Trophoblast cell (in vitro differentiated cells and primary cell): ENCODE results near the gene CSMD2.

Experiments
- DNase-seq, 2 donors: peaks; one replicate each; pipeline ENCODE4 v3.0.0-alpha.2; 2016
- H2AFZ ChIP-seq: 2 replicates; pipeline ENCODE4 v1.6.1; 2013; ENCODE audit warnings: low read length, moderate library complexity, mild to moderate bottlenecking; ENCODE audit not compliant: insufficient read depth, poor library complexity
- H2AK5ac ChIP-seq: 2 replicates; pipeline ENCODE4 v1.6.1; 2013; ENCODE audit warnings: mild to moderate bottlenecking, low read length
- H2BK120ac ChIP-seq: 2 replicates; pipeline ENCODE4 v1.6.1; 2013; ENCODE audit warnings: low read length, mild to moderate bottlenecking, moderate library complexity; ENCODE audit not compliant: insufficient read depth, poor library complexity
- H2BK12ac ChIP-seq: 2 replicates; pipeline ENCODE4 v1.6.1; 2013; ENCODE audit warnings: mild to moderate bottlenecking, low read length, moderate library complexity
- H2BK5ac ChIP-seq: 2 replicates; pipeline ENCODE4 v1.6.1; 2013; ENCODE audit warnings: low read length, low read depth, moderate library complexity, mild to moderate bottlenecking; ENCODE audit not compliant: poor library complexity
- H3K14ac ChIP-seq: 2 replicates; pipeline ENCODE4 v1.6.1; 2013; ENCODE audit warnings: mild to moderate bottlenecking, low read length
- H3K18ac ChIP-seq: 2 replicates; pipeline ENCODE4 v1.6.1; 2013; ENCODE audit warnings: mild to moderate bottlenecking, low read length
- H3K23ac ChIP-seq: 2 replicates; pipeline ENCODE4 v1.6.1; 2013; ENCODE audit warnings: low read length
- H3K27ac ChIP-seq: 2 replicates; pipeline ENCODE4 v1.5.1; 2013; ENCODE audit warnings: low read depth, mild to moderate bottlenecking, inconsistent platforms, low read length, moderate library complexity
- H3K27me3 ChIP-seq: 2 replicates; pipeline ENCODE4 v1.6.1; 2013; ENCODE audit warnings: inconsistent platforms, mild to moderate bottlenecking, low read length, moderate library complexity; ENCODE audit not compliant: insufficient read depth
- H3K36me3 ChIP-seq, 2 experiments: 1 replicate in 1 of 2; 2 replicates in 1 of 2; pipeline ENCODE4 v1.6.1; 2013; ENCODE audit warnings: low read length in 2 of 2, mild to moderate bottlenecking in 2 of 2, moderate library complexity in 1 of 2; ENCODE audit not compliant: insufficient read depth in 2 of 2, control insufficient read depth in 1 of 2
- H3K4ac ChIP-seq: 2 replicates; pipeline ENCODE4 v1.6.1; 2013; ENCODE audit warnings: low read depth, mild to moderate bottlenecking, low read length, moderate library complexity
- H3K4me1 ChIP-seq, 2 experiments: 1 replicate in 1 of 2; 2 replicates in 1 of 2; pipeline ENCODE4 v1.6.1; 2013; ENCODE audit warnings: low read length in 2 of 2, mild to moderate bottlenecking in 2 of 2, moderate library complexity in 1 of 2; ENCODE audit not compliant: insufficient read depth in 2 of 2, control insufficient read depth in 1 of 2
- H3K4me2 ChIP-seq: 2 replicates; pipeline ENCODE4 v1.6.1; 2013; ENCODE audit warnings: inconsistent platforms, mild to moderate bottlenecking, low read length, moderate library complexity
- H3K4me3 ChIP-seq: 2 replicates; pipeline ENCODE4 v1.5.1; 2013; ENCODE audit warnings: mild to moderate bottlenecking, low read depth, low read length, inconsistent platforms
- H3K79me1 ChIP-seq: one replicate; pipeline ENCODE4 v1.6.1; 2013; ENCODE audit warnings: low read length
- H3K79me2 ChIP-seq: 2 replicates; pipeline ENCODE4 v1.6.1; 2013; ENCODE audit warnings: low read length, mild to moderate bottlenecking; ENCODE audit not compliant: control insufficient read depth, insufficient read depth, poor library complexity
- H3K9ac ChIP-seq: 2 replicates; pipeline ENCODE4 v1.6.1; 2013; ENCODE audit warnings: mild to moderate bottlenecking, low read length
- H3K9me3 ChIP-seq: 2 replicates; pipeline ENCODE4 v1.6.1; 2013; ENCODE audit warnings: low read depth, mild to moderate bottlenecking, control low read depth, inconsistent platforms, low read length; ENCODE audit not compliant: insufficient read depth
- H4K12ac ChIP-seq: 2 replicates; pipeline ENCODE4 v1.6.1; 2013; ENCODE audit warnings: low read depth, mild to moderate bottlenecking, low read length, moderate library complexity
- H4K8ac ChIP-seq: 2 replicates; pipeline ENCODE4 v1.6.1; 2013; ENCODE audit warnings: low read depth, mild to moderate bottlenecking, low read length, moderate library complexity
- H4K91ac ChIP-seq: one replicate; pipeline ENCODE4 v1.6.1; 2013; ENCODE audit warnings: low read depth, mild to moderate bottlenecking, low read length, moderate library complexity
- WGBS: extraction: QIAGEN DNeasy Blood & Tissue Kit; methylation state at CpG from one replicate; pipeline ENCODE4 v1.1.7; 2013; ENCODE audit warnings: missing lambda C conversion rate; ENCODE audit not compliant: insufficient read length, insufficient coverage; ENCODE audit errors: extremely low coverage; 5-methylcytosine and 5-hydroxymethylcytosine counted together

CSMD2 gene

GRCh38 chr1:34175744-34176143 lies 10.7 kb upstream of the CSMD2 start:
- Histone ChIP-seq H3K14ac (no peak overlapping the region), H4K12ac (no peak overlapping the region), H2BK5ac (no peak overlapping the region), H3K18ac (no peak overlapping the region), H3K23ac (no peak overlapping the region), H3K4me1 (no peaks in the 10 kb centered on the region), H4K91ac (no peak overlapping the region), H3K79me1 (no peaks in the 10 kb centered on the region), H3K9me3 (no peaks in the 10 kb centered on the region), H3K4me2 (no peak overlapping the region), H4K8ac (no peak overlapping the region), H2BK120ac (no peak overlapping the region), H3K36me3 (no peaks in the 10 kb centered on the region), H3K4ac (no peak overlapping the region), H3K79me2 (no peaks in the 10 kb centered on the region), H2AK5ac (no peak overlapping the region), H3K27ac (no peak overlapping the region), H2AFZ (no peak overlapping the region), H2BK12ac (no peak overlapping the region), H3K4me3 (no peak overlapping the region), H3K27me3 (peaks cover 6% of the 10 kb centered on the region), H3K9ac (no peak overlapping the region)
- no peak for DNase-seq
- no CpG with 5 or more reads among the region's 6 CpGs for WGBS

GRCh38 chr1:34167389-34167788 lies 2.4 kb upstream of the CSMD2 start:
- H3K4me1 ChIP-seq = peaks cover 17% of the 10 kb centered on the region in 2 experiments
- no peak overlapping the region for H3K27ac ChIP-seq
- H3K18ac ChIP-seq = no peak overlapping the region
- no peak overlapping the region for H3K14ac ChIP-seq
- no peak overlapping the region for H4K8ac ChIP-seq
- H2AFZ ChIP-seq = no peak overlapping the region
- H4K91ac ChIP-seq = no peak overlapping the region
- no peak overlapping the region for H3K9ac ChIP-seq
- H2AK5ac ChIP-seq = no peak overlapping the region
- peaks cover 2% of the 10 kb centered on the region for H3K9me3 ChIP-seq
- no peak overlapping the region for H2BK120ac ChIP-seq
- H3K4me2 ChIP-seq = no peak overlapping the region
- peaks cover 42% of the 10 kb centered on the region for H3K27me3 ChIP-seq
- H3K79me1 ChIP-seq = no peaks in the 10 kb centered on the region
- H3K36me3 ChIP-seq = no peaks in the 10 kb centered on the region
- H3K79me2 ChIP-seq = no peaks in the 10 kb centered on the region
- no peak overlapping the region for H3K4me3 ChIP-seq
- H3K4ac ChIP-seq = no peak overlapping the region
- H3K23ac ChIP-seq = no peak overlapping the region
- H2BK12ac ChIP-seq = no peak overlapping the region
- WGBS = no CpG with 5 or more reads among the region's 13 CpGs
- H2BK5ac ChIP-seq = no peak overlapping the region
- DNase-seq = peak in 1 of 2 donors; percentile 7
- H4K12ac ChIP-seq = no peak overlapping the region

- Histone ChIP-seq H3K23ac (no peak overlapping the region), H3K36me3 (no peaks in the 10 kb centered on the region), H4K8ac (no peak overlapping the region), H3K9me3 (peaks cover 2% of the 10 kb centered on the region), H2BK5ac (no peak overlapping the region), H3K14ac (no peak overlapping the region), H4K12ac (no peak overlapping the region), H3K4ac (no peak overlapping the region), H4K91ac (no peak overlapping the region), H3K79me2 (no peaks in the 10 kb centered on the region), H3K4me2 (peak overlapping the region; percentile 13), H2AK5ac (no peak overlapping the region), H3K79me1 (no peaks in the 10 kb centered on the region), H3K4me3 (no peak overlapping the region), H3K4me1 (peaks cover 17% of the 10 kb centered on the region in 2 experiments), H3K27ac (no peak overlapping the region), H3K9ac (no peak overlapping the region), H3K27me3 (peaks cover 42% of the 10 kb centered on the region), H3K18ac (no peak overlapping the region), H2BK12ac (no peak overlapping the region), H2BK120ac (no peak overlapping the region), H2AFZ (no peak overlapping the region)
- no CpG with 5 or more reads among the region's 24 CpGs for WGBS
- no peak for DNase-seq
Measured at GRCh38 chr1:34166625-34167361, 1.8 kb upstream of the CSMD2 start.

- no peak for DNase-seq
Measured at GRCh38 chr1:34166191-34166624, 1.2 kb upstream of the CSMD2 start.

More at GRCh38 chr1:34166191-34166624, 1.2 kb upstream of the CSMD2 start:
- Histone ChIP-seq H3K4ac (no peak overlapping the region), H3K14ac (no peak overlapping the region), H3K79me1 (no peaks in the 10 kb centered on the region), H3K18ac (no peak overlapping the region), H3K36me3 (no peaks in the 10 kb centered on the region), H3K23ac (no peak overlapping the region), H3K27me3 (peaks cover 42% of the 10 kb centered on the region), H2AFZ (no peak overlapping the region), H4K8ac (no peak overlapping the region), H3K4me2 (peak overlapping the region; percentile 13), H3K79me2 (no peaks in the 10 kb centered on the region), H3K4me3 (no peak overlapping the region), H3K9me3 (peaks cover 2% of the 10 kb centered on the region), H3K4me1 (peaks cover 17% of the 10 kb centered on the region in 2 experiments), H2AK5ac (no peak overlapping the region), H4K91ac (no peak overlapping the region), H2BK5ac (no peak overlapping the region), H4K12ac (no peak overlapping the region), H2BK12ac (no peak overlapping the region), H2BK120ac (no peak overlapping the region), H3K9ac (no peak overlapping the region), H3K27ac (no peak overlapping the region)
- no CpG with 5 or more reads among the region's 27 CpGs for WGBS
